Adipose tissue (tissue), 3 donors: ENCODE measurements around the gene LPP. TPM values are rescaled to one million over a fixed set of nuclear protein-coding genes. Genes with fewer than 3 reads are reported as not detected.

Experiments used
- H3K27ac ChIP-seq: one replicate; pipeline ENCODE4 v1.5.1; 2013; ENCODE audit warnings: low read depth, low read length
- WGBS, 3 donors: extraction: QIAGEN DNeasy Blood & Tissue Kit; methylation state at CpG; one replicate each; pipeline ENCODE4 v1.1.7; 2013; 5-methylcytosine and 5-hydroxymethylcytosine counted together
- polyA plus RNA-seq, 3 donors: library from polyadenylated mRNA; stranded (reverse); fragments of 200-250 nt; gene quantifications; one replicate each; pipeline ENCODE4 v1.2.3, GENCODE V29; 2013
- donor health status: healthy with polysubstance abuse.
- donor health status: Bipolar disorder and iron deficiency.
- donor health status: healthy.

The LPP gene
- polyA plus RNA-seq, 3 donors: 3.6 to 25.6 (median 11.3) TPM

DNA sequence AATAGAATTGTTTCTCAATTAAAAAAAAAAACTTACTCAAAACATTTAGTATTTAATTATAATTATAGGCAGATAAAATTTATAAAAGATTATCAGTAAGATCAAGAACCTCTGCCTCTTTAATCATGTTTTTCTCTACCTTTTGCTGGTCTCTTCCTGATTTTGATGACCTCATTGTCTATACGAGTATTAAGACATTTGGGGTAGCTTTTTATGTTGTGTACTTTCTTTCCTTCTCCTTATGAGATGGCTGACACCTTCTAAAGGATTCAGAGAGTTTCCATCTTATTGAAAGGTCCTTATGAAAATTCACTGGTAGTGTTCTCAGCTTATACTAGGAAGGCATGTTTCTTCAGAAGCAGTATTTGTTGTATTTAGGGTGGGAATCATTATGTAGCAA, 426.3 kb downstream of the LPP start:
- no peak overlapping the region for H3K27ac ChIP-seq
- WGBS, 3 donors: 64 to 94% (median 67%) methylated on average over 1 of the region's 1 CpG

DNA sequence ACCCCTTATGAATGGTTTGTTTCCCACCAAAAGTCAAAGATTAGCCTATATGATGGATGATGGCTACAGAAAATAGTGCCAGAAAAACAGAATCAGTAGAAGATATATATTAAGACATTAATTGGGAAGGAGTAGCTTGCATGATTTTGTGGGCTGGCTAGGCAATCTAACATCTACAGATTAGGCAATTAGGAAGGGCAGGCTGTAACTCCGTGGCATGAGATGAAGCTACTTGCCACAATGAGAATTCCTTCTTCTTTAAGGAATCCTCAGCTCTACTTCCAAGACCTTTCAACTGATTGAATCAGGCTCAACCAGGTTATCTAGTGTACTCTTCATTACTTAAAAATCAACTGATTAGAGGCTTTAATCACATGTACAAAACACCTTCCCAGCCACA, 426.7 kb downstream of the LPP start:
- H3K27ac ChIP-seq: no peak overlapping the region
- WGBS, 3 donors: 44 to 84% (median 60%) methylated on average over 1 of the region's 1 CpG

GRCh38 chr3:188581365-188581764, 427.4 kb downstream of the LPP start:
- WGBS, 3 donors: 90 to 97% (median 97%) methylated on average over 4 of the region's 4 CpGs
- no peak overlapping the region for H3K27ac ChIP-seq

- H3K27ac ChIP-seq: no peak overlapping the region
- WGBS, 3 donors: 47 to 78% (median 62%) methylated on average over 4 of the region's 4 CpGs
Measured at GRCh38 chr3:188581792-188582191, 427.8 kb downstream of the LPP start.

GRCh38 chr3:188583341-188584161, 429.6 kb downstream of the LPP start:
- 60 to 80% (median 66%) methylated on average over 9 of the region's 9 CpGs for WGBS, 3 donors
- H3K27ac ChIP-seq: no peak overlapping the region

GRCh38 chr3:188584162-188584529, 430.2 kb downstream of the LPP start:
- WGBS, 3 donors: 26 to 55% (median 30%) methylated on average over 4 of the region's 4 CpGs
- H3K27ac ChIP-seq: no peak overlapping the region

GRCh38 chr3:188584958-188585689, 431.2 kb downstream of the LPP start:
- H3K27ac ChIP-seq: no peak overlapping the region
- WGBS, 3 donors: 62 to 83% (median 75%) methylated on average over 4 of the region's 4 CpGs

GRCh38 chr3:188589071-188589470, 435.1 kb downstream of the LPP start:
- no peak overlapping the region for H3K27ac ChIP-seq
- WGBS, 3 donors: 60 to 89% (median 64%) methylated on average over 2 of the region's 2 CpGs

- 86 to 93% (median 90%) methylated on average over 2 of the region's 2 CpGs for WGBS, 3 donors
- H3K27ac ChIP-seq: no peak overlapping the region
Measured at GRCh38 chr3:188589771-188590170, 435.8 kb downstream of the LPP start.

- no peak overlapping the region for H3K27ac ChIP-seq
Measured at GRCh38 chr3:188590557-188590956, 436.6 kb downstream of the LPP start.

GRCh38 chr3:188594139-188594538, 440.2 kb downstream of the LPP start:
- H3K27ac ChIP-seq: no peak overlapping the region
- WGBS, 3 donors: 57 to 80% (median 60%) methylated on average over 2 of the region's 2 CpGs

GRCh38 chr3:188595890-188596376, 442.0 kb downstream of the LPP start:
- H3K27ac ChIP-seq: no peak overlapping the region

DNA sequence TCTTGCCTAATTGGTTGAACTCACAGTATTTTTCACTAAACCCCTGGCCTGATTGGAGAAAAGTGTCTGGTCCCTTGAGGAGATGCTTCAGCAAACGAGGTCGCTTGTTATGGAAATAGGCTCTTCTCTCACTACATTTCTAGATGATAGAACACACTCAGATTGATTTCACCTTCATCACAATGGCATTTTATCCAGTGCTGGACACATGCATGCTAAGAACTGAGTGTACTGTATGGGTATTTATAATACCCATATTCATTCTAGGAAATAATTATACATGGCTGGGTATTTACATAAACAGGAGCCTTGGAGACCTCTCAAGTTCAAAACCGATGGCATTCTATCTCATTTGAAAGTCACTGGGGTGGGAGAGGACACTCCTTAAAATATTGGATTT, 444.9 kb downstream of the LPP start:
- H3K27ac ChIP-seq: no peak overlapping the region
- 86 to 92% (median 89%) methylated on average over 3 of the region's 3 CpGs for WGBS, 3 donors

More at GRCh38 chr3:188595890-188596376, 442.0 kb downstream of the LPP start:
- WGBS, 3 donors: 73 to 86% (median 79%) methylated on average over 5 of the region's 5 CpGs

- no peak overlapping the region for H3K27ac ChIP-seq
Measured at GRCh38 chr3:188602111-188602510, 448.2 kb downstream of the LPP start.

- no peak overlapping the region for H3K27ac ChIP-seq
- 91 to 94% (median 91%) methylated on average over 3 of the region's 3 CpGs for WGBS, 3 donors
Measured at GRCh38 chr3:188602620-188603019, 448.7 kb downstream of the LPP start.

DNA sequence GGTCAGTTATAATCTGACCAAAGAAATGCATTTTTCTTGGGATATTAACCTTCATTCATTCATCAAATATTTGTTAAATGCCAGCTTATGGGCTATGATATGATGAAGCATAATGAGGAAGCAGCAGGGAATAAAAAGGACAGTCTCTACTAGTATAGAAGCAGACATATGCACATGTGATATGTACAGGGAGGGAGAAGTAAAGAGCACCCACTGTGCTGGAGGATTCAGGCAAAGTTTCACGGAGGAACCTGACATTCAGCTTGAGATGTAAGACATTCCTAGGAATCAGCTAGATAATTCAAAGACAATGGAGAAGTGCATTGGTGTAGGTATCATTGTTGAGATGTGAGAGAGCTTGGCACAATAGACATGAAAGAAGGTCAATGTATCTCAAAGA, 450.7 kb downstream of the LPP start:
- 85 to 97% (median 92%) methylated on average over 1 of the region's 1 CpG for WGBS, 3 donors
- H3K27ac ChIP-seq: no peak overlapping the region

GRCh38 chr3:188605231-188605630, 451.3 kb downstream of the LPP start:
- H3K27ac ChIP-seq: no peak overlapping the region

DNA sequence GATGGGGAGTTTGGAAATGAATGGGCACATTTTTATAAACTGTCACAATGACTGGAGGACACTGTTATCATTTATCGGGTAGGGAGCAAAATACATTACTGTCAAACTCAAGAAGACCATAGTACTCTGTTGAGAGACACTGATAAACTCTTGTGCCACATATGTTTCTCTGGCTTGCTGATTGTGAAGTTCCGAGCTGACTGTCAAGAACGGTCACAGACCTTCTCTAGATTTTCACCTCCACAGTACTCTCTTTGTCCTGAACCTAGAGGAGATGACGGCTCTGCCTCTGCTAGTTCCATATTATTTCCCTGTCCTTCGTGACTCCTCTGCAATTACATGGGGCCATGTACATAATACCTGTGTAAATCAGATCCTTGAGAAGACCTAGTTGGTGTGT, 451.9 kb downstream of the LPP start:
- WGBS, 3 donors: 87 to 97% (median 95%) methylated on average over 5 of the region's 5 CpGs
- H3K27ac ChIP-seq: no peak overlapping the region

GRCh38 chr3:188607805-188608315, 453.9 kb downstream of the LPP start:
- no peak overlapping the region for H3K27ac ChIP-seq

DNA sequence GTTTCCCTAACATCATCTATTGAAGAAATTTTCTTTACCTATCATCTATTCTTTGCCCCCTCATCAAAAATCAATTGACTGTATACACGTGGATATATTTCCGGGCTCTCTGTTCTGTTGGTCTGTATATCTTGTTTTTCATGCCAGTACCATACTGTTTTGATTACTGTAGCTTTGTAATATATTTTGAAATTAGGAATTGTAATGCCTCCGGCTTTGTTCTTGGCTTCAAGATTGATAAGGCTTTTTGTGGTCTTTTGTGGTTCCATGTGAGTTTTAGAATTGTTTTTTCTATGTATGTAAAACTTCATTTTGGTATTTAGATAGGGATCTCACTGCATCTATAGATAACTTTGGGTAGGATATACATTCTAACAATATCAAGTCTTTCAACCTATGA, 454.4 kb downstream of the LPP start:
- WGBS, 3 donors: 95 to 98% (median 97%) methylated on average over 3 of the region's 3 CpGs
- H3K27ac ChIP-seq: no peak overlapping the region
